Left ventricle myocardium inferior (tissue), 1 donor: ENCODE measurements around the gene ASCC2. TPM values are rescaled to one million over a fixed set of nuclear protein-coding genes. Genes with fewer than 3 reads are reported as not detected.

Source experiments
- DNase-seq: peaks from one replicate; pipeline ENCODE4 v3.0.0-alpha.2; 2020
- H3K27ac ChIP-seq: fragments of 200-600 bp; replicated peaks from 2 replicates; pipeline ENCODE4 v1.8.0; 2021
- H3K27me3 ChIP-seq: fragments of 200-600 bp; 2 replicates; pipeline ENCODE4 v1.8.0; 2021; ENCODE audit warnings: low read depth
- H3K36me3 ChIP-seq: fragments of 200-600 bp; 2 replicates; pipeline ENCODE4 v1.8.0; 2021
- H3K4me1 ChIP-seq: fragments of 200-600 bp; 2 replicates; pipeline ENCODE4 v1.8.0; 2021
- H3K4me3 ChIP-seq: fragments of 200-600 bp; 2 replicates; pipeline ENCODE4 v1.8.0; 2021; ENCODE audit warnings: mild to moderate bottlenecking, moderate library complexity
- H3K9me3 ChIP-seq: fragments of 200-600 bp; replicated peaks from 2 replicates; pipeline ENCODE4 v1.8.0; 2021
- CTCF ChIP-seq: fragments of 200-600 bp; IDR thresholded peaks from 2 replicates; pipeline ENCODE4 v1.8.0; 2021; ENCODE audit warnings: antibody characterized with exemption, mild to moderate bottlenecking, borderline replicate concordance
- intact Hi-C: fragments of 100-400 bp; cut with micrococcal nuclease; formaldehyde crosslinking; loops from one replicate; pipeline ENCODE4 v1.11.0; 2022
- total RNA-seq: library from RNA; stranded (reverse); fragmentation: NEBNext Ultra II Directional; extraction: Animal tissue kit (Norgen Biotek cat#: 25700); gene quantifications from one replicate; pipeline ENCODE4 v1.2.1, GENCODE V29; 2021
- donor health status: DM: no; HTN: yes; CAD: no; lungs with severe emphysema.

ASCC2 gene
- total RNA-seq, 1 donor from 2014 or later = 34.7 TPM

GRCh38 chr22:29747832-29748231 is 90.2 kb downstream of the ASCC2 start:
- Histone ChIP-seq H3K27ac (no peak overlapping the region), H3K4me3 (no peak overlapping the region), H3K36me3 (peaks cover 52% of the 10 kb centered on the region), H3K4me1 (no peaks in the 10 kb centered on the region), H3K27me3 (no peaks in the 10 kb centered on the region), H3K9me3 (no peaks in the 10 kb centered on the region)
- intact Hi-C loops = no loop called here
- no peak for DNase-seq
- TF ChIP-seq CTCF = no peak

- TF ChIP-seq CTCF = no peak
- no peak overlapping the region for H3K4me3 ChIP-seq
- H3K4me1 ChIP-seq = no peaks in the 10 kb centered on the region
- no peak overlapping the region for H3K27ac ChIP-seq
- no peaks in the 10 kb centered on the region for H3K9me3 ChIP-seq
- H3K36me3 ChIP-seq = peaks cover 71% of the 10 kb centered on the region
- DNase-seq = no peak
- intact Hi-C loops = no loop called here
- no peaks in the 10 kb centered on the region for H3K27me3 ChIP-seq
Measured at GRCh38 chr22:29744902-29745301, 93.2 kb downstream of the ASCC2 start.

GRCh38 chr22:29742326-29742725 is 95.7 kb downstream of the ASCC2 start:
- no peak for TF ChIP-seq CTCF
- intact Hi-C loops = no loop called here
- H3K36me3 ChIP-seq = peaks cover 63% of the 10 kb centered on the region

GRCh38 chr22:29741926-29742325 is 96.1 kb downstream of the ASCC2 start:
- Histone ChIP-seq H3K27me3 (no peaks in the 10 kb centered on the region), H3K4me1 (no peaks in the 10 kb centered on the region), H3K9me3 (no peaks in the 10 kb centered on the region), H3K36me3 (peaks cover 61% of the 10 kb centered on the region), H3K4me3 (no peak overlapping the region), H3K27ac (no peak overlapping the region)
- TF ChIP-seq CTCF = no peak
- no peak for DNase-seq
- intact Hi-C loops = no loop called here

More at GRCh38 chr22:29742326-29742725, 95.7 kb downstream of the ASCC2 start:
- no peak overlapping the region for H3K27ac ChIP-seq
- H3K27me3 ChIP-seq = no peaks in the 10 kb centered on the region
- H3K4me3 ChIP-seq = no peak overlapping the region
- H3K9me3 ChIP-seq = no peaks in the 10 kb centered on the region
- H3K4me1 ChIP-seq = no peaks in the 10 kb centered on the region
- DNase-seq = no peak

GRCh38 chr22:29740216-29740615 is 97.9 kb downstream of the ASCC2 start:
- Histone ChIP-seq H3K9me3 (no peaks in the 10 kb centered on the region), H3K4me1 (no peaks in the 10 kb centered on the region), H3K4me3 (no peak overlapping the region), H3K36me3 (peaks cover 48% of the 10 kb centered on the region), H3K27ac (no peak overlapping the region), H3K27me3 (no peaks in the 10 kb centered on the region)
- no peak for TF ChIP-seq CTCF
- DNase-seq = no peak
- intact Hi-C loops = no loop called here
